ENCODE data around the gene MEX3C.

Gene MEX3C

DNA sequence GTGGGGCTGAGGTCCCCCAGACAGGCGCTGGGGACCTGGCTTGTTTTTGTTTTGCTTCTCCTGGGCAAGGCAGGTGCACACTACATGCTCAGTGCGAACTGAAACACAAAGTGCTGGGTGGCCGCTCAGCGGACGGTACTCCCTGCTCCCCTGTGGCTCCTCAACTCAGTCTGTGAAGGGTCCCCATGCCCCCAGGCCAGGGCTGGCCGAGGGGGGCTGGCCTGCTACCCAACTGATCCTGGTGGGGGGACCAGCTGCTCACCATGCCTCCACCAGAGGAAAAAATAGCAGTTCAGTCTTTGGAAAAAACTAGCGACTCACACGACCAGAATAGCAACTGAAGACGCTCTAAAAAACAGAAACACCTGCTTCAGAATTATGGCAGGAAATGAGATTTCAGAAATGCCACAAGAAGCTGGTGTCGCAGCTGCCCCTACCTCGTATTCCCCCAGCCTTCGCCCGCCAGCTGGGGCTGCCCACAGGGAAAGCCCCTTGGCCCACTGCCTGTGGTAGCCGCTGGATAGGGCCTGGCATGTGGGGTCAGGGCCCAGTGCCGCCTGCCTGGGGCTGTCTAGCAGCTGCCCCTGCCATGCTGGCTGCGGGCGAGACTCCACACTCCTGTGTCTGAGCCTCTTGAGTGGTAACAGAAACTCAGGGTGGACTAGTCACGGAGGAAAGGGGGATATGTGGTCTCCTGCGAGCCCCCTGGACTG, 43.7 kb downstream of the MEX3C start:
- DNase-seq (ENCODE audit: low spot score), result no peak

DNA sequence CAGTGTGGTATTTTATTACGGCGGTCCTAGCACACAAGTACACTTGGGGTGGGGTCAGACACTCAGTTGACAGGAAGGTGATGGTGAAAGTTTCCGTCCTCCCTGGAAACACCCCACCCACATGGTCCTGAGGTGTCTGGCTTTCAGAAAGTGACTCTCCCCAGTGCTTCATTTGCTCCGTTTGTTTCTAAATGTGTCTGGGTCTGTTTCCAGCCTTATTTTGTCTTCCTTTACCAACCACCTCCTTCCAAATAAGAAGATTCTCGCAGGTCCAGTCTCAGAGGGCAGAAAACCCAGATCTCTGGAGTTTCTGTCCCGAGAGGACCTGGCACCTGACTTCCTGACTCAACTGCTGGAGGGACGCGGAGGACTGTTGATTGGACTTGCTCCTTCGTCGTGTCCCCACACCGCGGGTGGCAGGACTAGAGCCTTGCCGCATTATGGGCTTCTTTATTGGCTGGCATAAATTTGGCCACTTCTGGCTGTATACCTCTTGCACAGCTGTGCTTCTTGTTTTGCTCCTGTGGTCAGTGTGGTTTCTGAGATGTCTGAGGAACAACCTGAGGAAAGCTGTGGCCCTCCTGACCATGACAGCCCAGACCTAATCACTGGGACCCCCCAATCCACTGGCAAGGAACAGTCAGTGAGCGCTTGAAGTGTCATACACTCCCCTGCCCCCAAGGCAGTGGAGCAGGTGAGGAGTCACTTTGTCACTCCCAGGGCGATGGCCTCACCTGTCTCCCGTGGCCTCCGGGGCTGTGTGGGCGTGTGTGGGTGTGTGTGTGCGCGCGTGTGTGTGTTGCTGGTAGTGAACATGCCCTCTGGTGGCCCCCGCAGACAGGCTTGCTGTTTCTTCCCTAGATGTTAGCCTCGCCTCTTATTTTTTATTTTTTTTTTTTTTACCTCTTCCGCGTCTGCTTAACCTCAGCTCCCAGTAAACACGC, 45.6 kb downstream of the MEX3C start:
- DNase-seq (ENCODE audit: low spot score), result no peak

DNA sequence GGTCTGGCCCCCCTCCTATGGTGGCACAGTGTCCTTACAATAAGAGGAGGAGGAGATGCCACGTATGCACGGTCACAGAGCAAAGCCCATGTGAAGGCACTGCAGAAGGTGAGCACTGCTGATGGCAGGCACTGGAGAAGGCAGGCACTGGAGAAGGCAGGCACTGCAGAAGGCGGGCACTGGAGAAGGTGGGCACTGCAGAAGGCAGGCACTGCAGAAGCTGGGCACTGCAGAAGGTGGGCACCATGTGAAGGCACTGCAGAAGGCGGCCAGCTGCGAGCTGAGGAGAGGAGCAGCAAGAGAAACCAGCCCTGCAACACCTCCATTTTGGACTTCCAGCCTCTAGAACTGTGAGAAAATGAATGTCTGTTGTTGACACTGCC, 46.3 kb downstream of the MEX3C start:
- no peak for DNase-seq (ENCODE audit: low spot score)

DNA sequence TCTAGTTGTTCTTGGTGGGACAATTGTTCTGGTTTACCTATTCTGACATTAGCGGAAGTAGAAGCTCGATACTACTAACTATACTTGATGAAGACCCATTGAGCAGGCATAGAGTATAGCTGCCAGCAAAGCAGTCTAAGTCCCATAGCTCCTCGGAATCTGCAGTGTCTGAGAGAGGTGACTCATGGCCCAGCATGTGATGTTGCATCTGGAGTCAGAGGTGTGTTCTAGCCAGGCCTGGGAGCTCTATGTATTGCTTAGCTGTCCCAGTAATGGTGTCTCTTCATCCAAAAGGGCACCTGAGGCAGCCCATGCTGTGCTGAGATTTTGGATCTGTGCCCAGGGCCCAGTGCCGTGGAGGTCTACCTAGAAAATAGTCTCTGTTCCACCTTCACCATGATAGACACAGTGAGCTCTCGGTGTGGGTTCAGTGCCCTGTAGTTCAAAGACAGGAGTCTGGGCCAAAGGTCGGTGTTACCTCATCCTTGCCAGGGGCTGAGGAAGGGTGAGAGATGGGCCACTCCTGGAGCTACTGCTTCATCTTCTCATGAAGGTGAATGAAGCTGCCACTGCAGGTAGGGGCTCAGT, 47.3 kb downstream of the MEX3C start:
- DNase-seq (ENCODE audit: low spot score), result no peak

DNA sequence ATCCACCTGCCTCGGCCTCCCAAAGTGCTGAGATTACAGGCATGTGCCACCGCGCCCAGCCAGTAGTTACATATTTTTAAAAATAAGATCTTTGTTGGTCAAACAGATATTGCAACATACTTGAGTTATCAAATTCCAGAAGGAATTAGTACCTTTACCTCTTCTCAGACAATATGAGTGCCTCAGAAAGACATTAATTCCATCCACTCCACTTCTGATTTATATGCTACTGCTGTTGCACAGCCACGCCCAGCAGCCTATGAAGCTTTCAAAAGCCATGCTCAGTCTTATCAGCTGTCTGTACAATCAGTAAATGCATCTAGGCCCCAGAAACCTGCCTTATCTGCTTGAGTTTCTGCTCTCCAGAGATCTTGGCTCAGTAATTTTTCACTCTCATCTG, 47.8 kb downstream of the MEX3C start:
- DNase-seq (ENCODE audit: low spot score), result no peak

DNA sequence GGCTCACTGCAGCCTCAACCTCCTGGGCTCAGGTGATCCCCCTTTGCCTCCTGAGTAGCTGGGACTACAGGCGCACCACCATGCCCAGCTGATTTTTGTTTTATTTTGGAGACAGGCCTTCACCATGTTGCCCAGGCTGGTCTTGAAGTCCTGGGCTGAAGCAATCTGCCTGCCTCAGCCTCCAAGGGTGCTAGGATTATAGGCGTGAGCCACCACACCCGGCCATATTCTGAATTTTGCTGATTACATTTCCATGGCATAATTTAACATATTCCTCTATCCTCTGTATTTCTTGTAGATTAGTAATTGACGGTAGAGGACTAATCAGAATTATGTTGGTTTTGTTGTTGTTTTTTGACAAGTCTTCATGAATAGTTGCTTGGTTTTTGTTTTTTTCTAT, 50.6 kb downstream of the MEX3C start:
- no peak for DNase-seq (ENCODE audit: low spot score)

DNA sequence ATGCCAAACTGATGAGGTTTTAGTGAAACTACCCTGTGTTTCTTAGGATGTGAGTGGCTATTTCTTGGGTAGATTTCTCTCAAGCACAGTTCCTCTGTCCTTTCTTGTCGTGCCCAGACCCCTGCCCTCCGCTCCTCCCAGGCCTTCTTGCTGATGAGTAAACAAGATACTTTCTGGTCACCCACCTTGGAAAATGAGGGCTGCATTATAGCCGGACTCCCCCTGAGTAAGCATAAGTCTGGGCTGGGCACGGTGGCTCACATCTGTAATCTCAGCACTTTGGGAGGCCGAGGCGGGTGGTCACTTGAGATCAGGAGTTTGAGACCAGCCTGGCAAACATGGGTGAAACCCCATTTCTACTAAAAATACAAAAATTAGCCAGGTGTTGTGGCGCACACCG, 58.5 kb downstream of the MEX3C start:
- no peak for DNase-seq (ENCODE audit: low spot score)

DNA sequence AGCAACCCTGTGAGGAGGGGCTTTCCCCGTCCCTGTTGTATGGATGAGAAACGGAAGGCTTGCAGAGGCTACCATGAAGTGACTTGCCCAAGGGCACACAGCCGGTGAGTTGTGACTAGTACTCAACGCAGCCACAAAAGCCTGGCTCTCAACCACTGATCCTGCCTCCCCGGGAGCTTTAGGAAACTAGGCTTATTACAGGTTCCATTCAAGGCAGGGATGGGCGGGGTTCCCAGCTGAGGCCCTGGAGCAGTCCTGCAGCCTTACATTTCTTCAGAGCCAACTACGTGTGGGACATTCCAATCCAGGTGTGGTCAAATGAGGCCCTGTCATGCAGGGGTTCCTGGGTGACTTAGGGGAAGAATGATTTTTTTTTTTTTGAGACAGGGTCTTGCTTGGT, 59.6 kb downstream of the MEX3C start:
- no peak for DNase-seq (ENCODE audit: low spot score)

DNA sequence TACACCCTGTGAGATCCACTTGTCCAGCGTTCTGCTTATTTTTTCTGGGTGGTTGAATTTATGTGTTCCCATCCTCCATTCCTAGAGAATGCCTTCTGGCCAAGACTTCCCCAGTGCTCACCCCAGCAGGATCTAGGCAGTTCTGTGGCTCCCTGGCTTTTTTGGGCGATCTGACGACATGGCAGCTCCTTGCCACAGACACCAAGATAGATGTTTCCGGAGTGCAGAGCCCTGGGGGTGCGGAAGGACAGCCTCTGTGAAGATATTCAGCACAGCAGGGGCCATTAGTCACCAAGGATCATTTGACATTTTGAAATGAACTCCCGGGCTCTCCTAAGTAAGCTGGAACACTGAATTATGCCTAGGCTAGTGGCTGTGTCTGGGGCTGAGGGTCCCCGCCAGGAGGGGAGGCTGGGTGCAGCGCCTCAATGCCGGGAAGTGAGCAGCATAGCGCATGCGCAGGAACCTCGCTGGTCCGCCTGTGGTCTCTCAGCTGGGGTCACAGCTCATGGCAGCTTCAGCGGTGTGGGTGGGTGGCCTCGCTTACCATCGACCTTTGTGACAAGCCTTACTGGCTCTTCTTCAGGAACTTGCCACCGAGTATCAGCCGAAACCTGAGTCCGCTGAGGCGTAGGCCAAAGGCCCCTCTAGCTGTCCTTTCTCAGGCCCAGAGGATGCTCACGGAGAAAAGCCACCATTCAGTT, 60.3 kb downstream of the MEX3C start:
- DNase-seq (ENCODE audit: low spot score), result no peak

DNA sequence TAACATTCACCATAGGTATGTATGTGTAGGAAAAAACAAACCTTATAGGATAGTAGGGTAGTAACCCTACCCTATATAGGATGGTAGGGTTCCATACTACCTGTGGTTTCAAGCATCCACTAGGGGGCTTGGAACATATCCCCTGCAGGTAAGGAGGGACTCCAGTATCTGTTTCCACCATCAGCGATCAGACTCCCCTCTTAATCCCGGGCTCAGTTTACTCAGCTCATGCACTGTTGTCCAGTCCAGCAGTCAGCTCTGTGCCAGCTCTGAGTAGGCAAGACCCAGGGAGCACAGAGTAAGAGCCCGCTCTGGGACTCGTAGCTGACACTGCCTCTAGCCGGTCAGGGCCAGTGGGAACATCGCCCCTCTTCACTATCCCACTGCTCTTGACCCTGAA, 61.7 kb downstream of the MEX3C start:
- no peak for DNase-seq (ENCODE audit: low spot score)

DNA sequence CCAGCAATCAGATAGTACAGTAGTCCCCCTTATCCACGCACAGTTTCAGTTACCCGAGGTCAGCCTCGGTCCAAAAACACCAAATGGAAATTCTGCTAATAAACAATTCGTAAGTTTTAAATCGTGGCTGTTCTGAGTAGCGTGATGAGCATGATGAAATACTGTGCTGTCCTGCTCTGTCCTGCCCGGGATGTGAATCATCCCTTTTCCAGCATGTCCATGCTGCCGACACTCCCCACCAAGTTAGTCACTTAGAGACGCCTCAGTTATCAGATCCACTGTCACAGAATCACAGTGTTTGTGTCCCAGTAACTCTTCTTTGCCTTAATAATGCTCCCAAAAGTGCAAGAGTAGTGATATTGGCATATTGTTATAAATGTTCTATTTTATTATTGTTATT, 62.1 kb downstream of the MEX3C start:
- DNase-seq (ENCODE audit: low spot score), result no peak

DNA sequence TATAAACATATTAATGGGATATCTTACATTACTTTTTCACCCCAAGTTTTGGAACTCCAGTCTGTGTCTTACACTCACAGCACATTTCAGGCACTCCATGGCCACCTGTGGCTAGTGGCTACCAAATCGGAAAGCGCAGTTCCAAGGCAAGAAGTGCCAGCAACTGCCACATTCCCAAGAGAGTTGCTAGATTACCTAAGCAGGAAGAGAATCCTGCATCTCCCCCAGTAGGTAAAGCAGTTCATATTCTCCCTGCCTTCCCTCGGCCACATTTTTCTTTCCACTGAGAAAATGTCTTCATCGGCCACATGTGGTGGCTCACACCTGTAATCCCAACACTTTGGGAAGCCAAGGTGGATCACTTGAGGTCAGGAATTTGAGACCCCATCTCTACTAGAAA, 62.8 kb downstream of the MEX3C start:
- no peak for DNase-seq (ENCODE audit: low spot score)

DNA sequence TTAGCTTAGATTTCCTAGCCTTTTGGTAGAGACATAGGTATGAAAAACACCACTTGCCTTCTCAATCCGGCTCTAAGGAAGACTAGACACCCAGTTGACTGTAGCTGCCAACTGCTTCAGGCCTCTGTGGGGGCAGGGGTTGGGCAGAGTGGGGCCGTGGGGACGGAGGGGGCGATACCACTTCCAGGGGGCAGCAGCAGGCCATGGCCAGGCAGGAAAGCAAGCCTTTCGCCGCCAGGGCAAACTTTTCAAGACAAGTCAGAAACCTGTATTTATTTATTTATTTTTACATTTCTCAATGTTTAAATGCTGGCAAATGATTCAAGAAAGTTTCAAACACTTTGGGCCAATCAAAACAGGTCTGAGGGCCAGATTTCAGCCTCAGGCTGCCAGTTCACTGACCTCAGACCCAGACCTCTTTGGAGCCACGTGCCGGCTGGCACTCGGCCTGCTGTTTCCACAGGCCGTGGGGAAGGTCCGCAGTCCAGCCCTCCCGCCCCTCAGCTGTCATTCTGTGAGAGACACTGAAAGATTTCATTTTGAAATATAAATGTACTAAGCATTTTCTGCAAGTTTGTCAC, 63.8 kb downstream of the MEX3C start:
- no peak for DNase-seq (ENCODE audit: low spot score)

DNA sequence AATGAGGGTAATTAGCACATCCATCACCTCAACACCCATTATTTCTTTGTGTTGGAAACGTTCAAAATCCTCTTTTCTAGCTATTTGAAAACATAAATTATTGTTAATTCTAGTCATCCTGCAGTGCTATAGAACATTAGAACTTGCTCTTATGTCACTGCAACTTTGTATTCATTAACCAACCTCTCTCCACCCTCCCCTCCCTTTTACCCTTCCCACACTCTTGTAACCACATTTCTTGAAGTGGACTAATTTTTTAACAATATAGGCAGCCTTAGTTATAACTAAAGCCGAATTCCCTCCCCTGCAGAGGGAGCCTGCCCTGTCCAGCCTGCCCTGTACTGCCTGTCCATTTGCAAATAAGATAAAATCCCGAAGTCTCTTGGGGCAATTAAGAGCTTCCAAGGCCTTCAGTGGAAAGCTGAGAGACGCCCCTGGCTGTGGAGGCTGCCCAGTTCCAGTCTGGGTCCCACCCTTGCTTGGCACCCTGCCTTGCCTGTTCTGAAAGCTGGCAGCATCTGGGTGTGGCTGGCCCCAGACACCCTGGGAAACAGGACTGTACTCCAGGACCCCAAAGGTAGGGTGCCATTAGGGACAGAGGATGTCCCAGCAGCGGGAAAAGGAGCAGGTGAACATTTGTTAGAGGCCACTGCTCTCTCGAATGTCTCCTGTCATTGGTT, 65.1 kb downstream of the MEX3C start:
- DNase-seq (ENCODE audit: low spot score), result no peak

DNA sequence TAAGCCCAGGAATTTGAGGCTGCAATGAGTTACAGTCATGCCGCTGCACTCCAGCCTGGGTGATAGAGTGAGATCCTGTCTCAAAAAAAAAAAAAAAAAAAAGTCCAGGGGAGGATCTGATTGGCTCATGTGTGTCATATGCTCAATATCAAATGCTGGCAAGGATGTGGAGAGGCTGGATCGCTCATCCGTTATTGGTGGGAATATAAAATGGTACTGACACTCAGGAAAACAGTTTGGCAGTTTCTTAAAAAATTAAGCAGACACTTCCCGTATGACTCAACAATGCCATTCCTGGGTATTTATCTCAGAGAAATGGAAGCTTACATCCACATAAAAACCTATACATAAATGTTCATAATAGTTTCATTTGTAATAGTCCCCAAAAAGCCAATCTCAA, 68.9 kb downstream of the MEX3C start:
- no peak for DNase-seq (ENCODE audit: low spot score)

DNA sequence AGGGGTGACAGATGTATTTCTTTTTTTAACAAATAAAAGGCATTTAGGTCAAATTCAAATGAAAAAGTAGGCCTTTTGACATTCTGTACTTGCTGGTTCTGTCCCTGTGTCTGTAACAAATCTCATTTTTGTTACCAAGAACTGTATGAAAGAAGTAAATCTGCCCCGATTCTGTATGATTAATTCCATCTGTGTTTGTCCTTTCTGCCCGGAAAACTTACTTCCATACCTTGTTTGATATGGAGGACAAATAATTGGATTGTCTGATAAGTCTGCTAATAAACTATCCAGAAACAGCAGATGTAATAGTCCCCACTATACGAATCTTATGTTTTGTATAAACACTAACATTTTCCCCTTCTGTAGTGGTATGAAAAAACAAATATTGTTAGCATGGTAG, 69.8 kb downstream of the MEX3C start:
- DNase-seq (ENCODE audit: low spot score), result no peak

DNA sequence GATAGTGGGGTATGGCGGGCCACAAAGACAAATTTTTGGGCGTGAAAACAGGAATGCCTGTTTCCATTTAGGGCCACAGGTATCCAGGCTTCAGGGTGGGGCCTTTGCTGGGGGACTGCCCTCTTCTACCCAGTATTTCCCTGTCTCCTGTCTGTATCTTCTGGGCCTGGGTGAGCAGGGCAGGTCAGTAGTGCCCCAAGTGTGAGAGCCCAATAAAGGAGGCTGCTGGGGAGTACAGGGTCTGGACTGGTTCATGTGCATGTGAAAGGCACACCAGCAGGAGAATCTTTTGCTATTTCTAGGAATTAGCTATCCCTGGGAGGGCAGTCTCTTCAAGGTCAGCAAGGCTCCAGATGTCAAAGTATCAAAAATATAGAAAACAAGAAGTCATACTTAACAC, 71.5 kb downstream of the MEX3C start:
- DNase-seq (ENCODE audit: low spot score), result no peak
